Neural progenitor cell (in vitro differentiated cells): ENCODE results near the gene DND1. TPM values are rescaled to one million over a fixed set of nuclear protein-coding genes. Genes with fewer than 3 reads are reported as not detected.

Experiments used
- DNase-seq: peaks from one replicate; pipeline ENCODE4 v3.0.0-alpha.2; 2016; ENCODE audit warnings: low spot score
- H2AFZ ChIP-seq: fragments of 200-600 bp; sonication (generic); replicated peaks from 2 replicates; pipeline ENCODE4 v1.6.1; 2016; ENCODE audit warnings: antibody characterized with exemption
- H3F3A ChIP-seq: fragments of 200-600 bp; sonication (generic); 2 replicates; pipeline ENCODE4 v1.6.1; 2016; ENCODE audit warnings: antibody characterized with exemption, low read depth
- H3K27ac ChIP-seq: fragments of 200-600 bp; sonication (generic); 2 replicates; pipeline ENCODE4 v1.5.1; 2016; ENCODE audit warnings: mild to moderate bottlenecking
- H3K27me3 ChIP-seq: fragments of 200-600 bp; sonication (generic); 2 replicates; pipeline ENCODE4 v1.6.1; 2016; ENCODE audit warnings: mild to moderate bottlenecking, moderate library complexity
- H3K36me3 ChIP-seq: fragments of 200-600 bp; sonication (generic); 2 replicates; pipeline ENCODE4 v1.5.1; 2016
- H3K4me1 ChIP-seq: fragments of 200-600 bp; sonication (generic); 2 replicates; pipeline ENCODE4 v1.6.1; 2016; ENCODE audit warnings: mixed run types
- H3K4me2 ChIP-seq: fragments of 200-600 bp; sonication (generic); 2 replicates; pipeline ENCODE4 v1.6.1; 2016
- H3K4me3 ChIP-seq: fragments of 200-600 bp; sonication (generic); 2 replicates; pipeline ENCODE4 v1.5.1; 2016
- H3K79me2 ChIP-seq: fragments of 200-600 bp; sonication (generic); 2 replicates; pipeline ENCODE4 v1.6.1; 2016; ENCODE audit warnings: low read depth
- H3K9ac ChIP-seq: fragments of 200-600 bp; sonication (generic); 2 replicates; pipeline ENCODE4 v1.6.1; 2016
- H3K9me3 ChIP-seq: fragments of 200-600 bp; sonication (generic); 2 replicates; pipeline ENCODE4 v1.5.1; 2016; ENCODE audit warnings: low read depth
- H4K20me1 ChIP-seq: fragments of 200-600 bp; sonication (generic); 2 replicates; pipeline ENCODE4 v1.6.1; 2016; ENCODE audit warnings: low read depth
- H3K27ac Mint-ChIP-seq: 3 replicates; pipeline ENCODE4 v1.8.0; 2021; ENCODE audit warnings: mixed read lengths
- H3K27me3 Mint-ChIP-seq: 2 replicates; pipeline ENCODE4 v1.8.0; 2022; ENCODE audit warnings: low read depth, mild to moderate bottlenecking, inconsistent platforms, moderate library complexity, mixed read lengths; ENCODE audit not compliant: insufficient read depth
- H3K36me3 Mint-ChIP-seq: 3 replicates; pipeline ENCODE4 v1.8.0; 2021; ENCODE audit warnings: mixed read lengths
- H3K4me1 Mint-ChIP-seq: 3 replicates; pipeline ENCODE4 v1.8.0; 2021; ENCODE audit warnings: mixed read lengths
- H3K4me3 Mint-ChIP-seq: 3 replicates; pipeline ENCODE4 v1.8.0; 2021; ENCODE audit warnings: mild to moderate bottlenecking, moderate library complexity, mixed read lengths
- H3K9me3 Mint-ChIP-seq: 3 replicates; pipeline ENCODE4 v1.8.0; 2020; ENCODE audit warnings: mixed read lengths
- EZH2 ChIP-seq: fragments of 200-600 bp; sonication (generic); IDR thresholded peaks from 2 replicates; pipeline ENCODE4 v1.6.1; 2017; ENCODE audit warnings: antibody characterized with exemption, mild to moderate bottlenecking, moderate library complexity
- EZH2phosphoT487 ChIP-seq: fragments of 200-600 bp; sonication (generic); IDR thresholded peaks from 2 replicates; pipeline ENCODE4 v1.6.1; 2017; ENCODE audit warnings: antibody characterized with exemption
- total RNA-seq: library from RNA; depleted of rRNA; stranded (reverse); fragments of >200 nt; gene quantifications from 2 replicates; pipeline ENCODE4 v1.2.3, GENCODE V29; 2015; ENCODE audit warnings: low replicate concordance
- TF ChIP-seq, protein P1 (sequence below): fragments of 200-600 bp; sonication (generic); IDR thresholded peaks from 2 replicates; pipeline ENCODE4 v1.5.1; 2017; ENCODE audit warnings: antibody characterized with exemption, mild to moderate bottlenecking

DND1 gene
- total RNA-seq, 1 donor from 2014 or later = 0.37 TPM

DNA sequence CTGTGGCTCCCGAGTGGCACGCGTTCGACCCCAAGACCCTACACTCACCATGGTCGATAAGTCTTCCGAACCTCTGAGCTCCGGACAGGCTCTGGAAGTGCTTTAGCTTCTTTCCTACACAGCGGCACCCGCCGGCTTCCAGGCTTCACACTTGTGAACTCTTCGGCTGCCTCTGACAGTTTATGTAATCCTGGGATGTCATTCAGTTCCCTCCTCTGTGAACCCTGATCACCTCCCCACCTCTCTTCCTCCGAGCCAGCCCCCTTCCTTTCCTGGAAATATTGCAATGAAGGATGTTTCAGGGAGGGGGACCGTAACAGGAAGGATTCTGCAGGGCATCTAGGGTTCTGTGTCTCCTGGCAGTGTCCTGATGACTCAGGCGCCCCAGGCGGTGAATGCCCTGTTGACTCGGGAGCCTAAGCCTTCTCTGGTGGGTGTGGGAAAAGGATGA lies 40.3 kb downstream of the DND1 start, which contains the start of gene CD14:
Gene CD14 (minus strand): TSS at position 155 of the 451 bp plus-strand sequence. CDS start 104 bp downstream, at position 51.
- Histone ChIP-seq H3F3A (no peaks in the 10 kb centered on the region), H3K27me3 (no peaks in the 10 kb centered on the region), H3K4me3 (no peak within 1 kb of the TSS), H4K20me1 (no peaks in the 10 kb centered on the region), H3K27ac (no peak within 1 kb of the TSS), H3K36me3 (no peaks in the 10 kb centered on the region), H3K4me1 (no peaks in the 10 kb centered on the region), H3K4me2 (no peak within 1 kb of the TSS), H3K79me2 (no peaks in the 10 kb centered on the region), H2AFZ (no peak within 1 kb of the TSS), H3K9ac (no peak within 1 kb of the TSS), H3K9me3 (no peaks in the 10 kb centered on the region)
- Mint-ChIP-seq H3K36me3 (peaks cover 4% of the 10 kb centered on the region), H3K27ac (no peak within 1 kb of the TSS), H3K4me3 (no peak within 1 kb of the TSS), H3K4me1 (no peaks in the 10 kb centered on the region), H3K27me3 (peaks cover 7% of the 10 kb centered on the region), H3K9me3 (peaks cover 19% of the 10 kb centered on the region)
- DNase-seq = no peak
- TF ChIP-seq, protein P1, sequence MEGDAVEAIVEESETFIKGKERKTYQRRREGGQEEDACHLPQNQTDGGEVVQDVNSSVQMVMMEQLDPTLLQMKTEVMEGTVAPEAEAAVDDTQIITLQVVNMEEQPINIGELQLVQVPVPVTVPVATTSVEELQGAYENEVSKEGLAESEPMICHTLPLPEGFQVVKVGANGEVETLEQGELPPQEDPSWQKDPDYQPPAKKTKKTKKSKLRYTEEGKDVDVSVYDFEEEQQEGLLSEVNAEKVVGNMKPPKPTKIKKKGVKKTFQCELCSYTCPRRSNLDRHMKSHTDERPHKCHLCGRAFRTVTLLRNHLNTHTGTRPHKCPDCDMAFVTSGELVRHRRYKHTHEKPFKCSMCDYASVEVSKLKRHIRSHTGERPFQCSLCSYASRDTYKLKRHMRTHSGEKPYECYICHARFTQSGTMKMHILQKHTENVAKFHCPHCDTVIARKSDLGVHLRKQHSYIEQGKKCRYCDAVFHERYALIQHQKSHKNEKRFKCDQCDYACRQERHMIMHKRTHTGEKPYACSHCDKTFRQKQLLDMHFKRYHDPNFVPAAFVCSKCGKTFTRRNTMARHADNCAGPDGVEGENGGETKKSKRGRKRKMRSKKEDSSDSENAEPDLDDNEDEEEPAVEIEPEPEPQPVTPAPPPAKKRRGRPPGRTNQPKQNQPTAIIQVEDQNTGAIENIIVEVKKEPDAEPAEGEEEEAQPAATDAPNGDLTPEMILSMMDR = no peak

DNA sequence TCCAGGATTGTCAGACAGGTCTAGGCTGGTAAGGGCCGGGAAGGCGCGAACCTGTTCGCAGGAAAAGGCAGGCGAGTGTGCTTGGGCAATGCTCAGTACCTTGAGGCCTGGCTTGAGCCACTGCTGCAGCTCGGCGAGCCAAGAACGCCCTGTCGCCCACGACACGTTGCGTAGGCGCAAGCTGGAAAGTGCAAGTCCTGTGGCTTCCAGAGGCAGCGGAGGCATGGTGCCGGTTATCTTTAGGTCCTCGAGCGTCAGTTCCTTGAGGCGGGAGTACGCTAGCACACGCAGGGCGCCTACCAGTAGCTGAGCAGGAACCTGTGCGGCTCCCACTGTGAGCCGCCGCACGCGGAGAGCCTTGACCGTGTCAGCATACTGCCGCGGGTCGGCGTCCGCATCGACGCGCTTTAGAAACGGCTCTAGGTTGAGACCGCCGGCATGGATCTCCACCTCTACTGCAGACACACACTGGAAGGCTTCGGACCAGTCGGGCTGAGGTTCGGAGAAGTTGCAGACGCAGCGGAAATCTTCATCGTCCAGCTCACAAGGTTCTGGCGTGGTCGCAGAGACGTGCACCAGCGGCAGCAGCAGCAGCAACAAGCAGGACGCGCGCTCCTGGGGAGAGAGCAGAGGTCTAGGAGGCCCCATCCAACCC lies 40.9 kb downstream of the DND1 start:
- no peak overlapping the region for H3K27ac Mint-ChIP-seq
- H2AFZ ChIP-seq = no peak overlapping the region

DNA sequence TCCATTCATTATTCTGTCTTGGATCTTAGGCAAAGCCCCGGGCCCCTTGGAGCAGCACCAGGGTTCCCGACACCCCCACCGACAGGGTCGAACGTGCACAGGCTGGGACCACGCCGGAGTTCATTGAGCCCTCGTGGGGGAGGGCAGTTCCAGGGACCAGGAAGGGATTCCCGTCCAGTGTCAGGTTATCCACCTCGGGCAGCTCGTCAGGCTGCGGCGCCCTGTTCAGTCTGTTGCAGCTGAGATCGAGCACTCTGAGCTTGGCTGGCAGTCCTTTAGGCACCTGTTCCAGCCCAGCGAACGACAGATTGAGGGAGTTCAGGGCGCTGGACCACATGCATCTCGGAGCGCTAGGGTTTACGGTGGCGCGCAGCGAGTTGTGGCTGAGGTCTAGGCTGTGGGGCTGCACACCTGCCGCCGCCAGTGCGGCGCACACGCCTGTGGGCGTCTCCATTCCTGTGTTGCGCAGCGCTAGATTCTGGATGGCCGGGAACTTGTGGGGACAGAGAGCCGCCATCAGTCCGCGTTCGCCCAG lies 41.5 kb downstream of the DND1 start:
- H3K27me3 ChIP-seq = no peaks in the 10 kb centered on the region
- H3K4me3 ChIP-seq = no peak overlapping the region
- peaks cover 9% of the 10 kb centered on the region for H3K9me3 ChIP-seq
- H3K27ac ChIP-seq = no peak overlapping the region
- H3K4me1 Mint-ChIP-seq = no peaks in the 10 kb centered on the region
- no peak overlapping the region for H3K27ac Mint-ChIP-seq
- H3F3A ChIP-seq = no peaks in the 10 kb centered on the region
- no peak overlapping the region for H3K9ac ChIP-seq
- H3K4me3 Mint-ChIP-seq = no peak overlapping the region
- no peaks in the 10 kb centered on the region for H3K4me1 ChIP-seq
- peaks cover 6% of the 10 kb centered on the region for H3K27me3 Mint-ChIP-seq
- no peaks in the 10 kb centered on the region for H3K79me2 ChIP-seq
- H3K36me3 ChIP-seq = no peaks in the 10 kb centered on the region
- no peak overlapping the region for H3K4me2 ChIP-seq
- H4K20me1 ChIP-seq = no peaks in the 10 kb centered on the region
- peaks cover 28% of the 10 kb centered on the region for H3K9me3 Mint-ChIP-seq
- TF ChIP-seq, protein P1 = no peak
- TF ChIP-seq EZH2phosphoT487 = no peak
- TF ChIP-seq EZH2 = no peak
- H2AFZ ChIP-seq = no peak overlapping the region
- peaks cover 5% of the 10 kb centered on the region for H3K36me3 Mint-ChIP-seq
- no peak for DNase-seq

More for the DNA sequence above, 40.9 kb downstream of the DND1 start:
- no peaks in the 10 kb centered on the region for H3K27me3 ChIP-seq
- H3K79me2 ChIP-seq = no peaks in the 10 kb centered on the region
- H3K4me1 ChIP-seq = no peaks in the 10 kb centered on the region
- Mint-ChIP-seq H3K9me3 (peaks cover 24% of the 10 kb centered on the region), H3K27me3 (peaks cover 7% of the 10 kb centered on the region), H3K4me3 (no peak overlapping the region), H3K4me1 (no peaks in the 10 kb centered on the region), H3K36me3 (peaks cover 5% of the 10 kb centered on the region)
- DNase-seq = no peak
- no peaks in the 10 kb centered on the region for H4K20me1 ChIP-seq
- H3K27ac ChIP-seq = no peak overlapping the region
- peaks cover 3% of the 10 kb centered on the region for H3K9me3 ChIP-seq
- TF ChIP-seq, protein P1 = no peak
- TF ChIP-seq EZH2 = no peak
- no peak for TF ChIP-seq EZH2phosphoT487
- no peak overlapping the region for H3K4me3 ChIP-seq
- no peaks in the 10 kb centered on the region for H3F3A ChIP-seq
- no peak overlapping the region for H3K4me2 ChIP-seq
- H3K9ac ChIP-seq = no peak overlapping the region
- no peaks in the 10 kb centered on the region for H3K36me3 ChIP-seq
